Fibroblast of the conjunctiva (primary cell): ENCODE data around the gene CRADD.

Experiments used
- DNase-seq: peaks from one replicate; pipeline ENCODE4 v3.0.0-alpha.2; 2010; ENCODE audit warnings: low read depth

CRADD gene

DNA sequence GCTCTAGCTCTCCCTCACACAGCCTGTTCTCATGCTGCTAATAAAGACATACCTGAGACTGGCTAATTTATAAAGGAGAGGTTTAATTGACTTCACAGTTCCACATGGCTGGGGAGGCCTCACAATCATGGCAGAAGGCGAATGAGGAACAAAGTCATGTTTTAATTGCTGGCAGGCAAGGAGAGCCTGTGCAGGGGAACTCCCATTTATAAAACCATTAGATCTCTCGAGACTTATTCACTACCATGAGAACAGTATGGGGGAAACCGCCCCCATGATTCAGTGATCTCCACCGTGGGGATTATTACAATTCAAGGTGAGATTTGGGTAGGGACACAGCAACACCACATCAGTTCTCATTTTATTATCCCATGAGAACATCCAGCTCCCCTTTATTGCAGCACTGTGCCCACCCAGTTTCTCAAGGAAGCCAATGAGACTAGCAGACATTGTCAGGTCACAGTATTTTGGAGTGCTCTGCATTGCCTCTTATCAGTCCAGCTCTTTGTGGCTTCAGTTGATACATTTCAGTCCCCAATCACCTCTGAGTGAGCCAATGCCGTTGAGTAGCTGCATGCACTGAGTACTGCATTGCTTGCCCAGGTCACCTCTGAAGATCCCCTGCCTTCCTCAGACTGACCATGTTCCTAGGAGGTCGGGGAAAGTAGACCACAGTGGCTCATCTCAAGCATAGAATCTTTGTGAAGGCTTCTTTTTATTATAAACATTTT is 131.2 kb downstream of the CRADD start:
- DNase-seq = no peak

DNA sequence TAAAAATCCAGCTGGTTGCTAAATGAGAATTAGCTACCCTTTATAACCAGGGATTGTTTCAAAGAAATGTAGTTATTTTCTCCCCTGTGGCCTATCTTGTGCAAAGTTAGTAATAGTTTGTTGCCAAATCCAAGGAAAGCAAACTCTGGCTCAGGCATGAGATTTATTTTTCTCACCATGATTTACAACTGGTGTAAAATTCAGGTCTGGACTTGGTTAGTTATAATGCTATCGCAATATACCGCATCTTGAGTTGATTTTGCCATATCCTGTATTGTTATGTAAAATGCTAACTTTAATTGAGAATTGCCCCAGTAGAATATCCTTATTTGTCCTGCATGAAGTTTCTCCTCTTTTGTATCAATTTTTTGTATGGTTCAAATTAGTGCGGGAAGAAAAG is 135.5 kb downstream of the CRADD start:
- DNase-seq = no peak

DNA sequence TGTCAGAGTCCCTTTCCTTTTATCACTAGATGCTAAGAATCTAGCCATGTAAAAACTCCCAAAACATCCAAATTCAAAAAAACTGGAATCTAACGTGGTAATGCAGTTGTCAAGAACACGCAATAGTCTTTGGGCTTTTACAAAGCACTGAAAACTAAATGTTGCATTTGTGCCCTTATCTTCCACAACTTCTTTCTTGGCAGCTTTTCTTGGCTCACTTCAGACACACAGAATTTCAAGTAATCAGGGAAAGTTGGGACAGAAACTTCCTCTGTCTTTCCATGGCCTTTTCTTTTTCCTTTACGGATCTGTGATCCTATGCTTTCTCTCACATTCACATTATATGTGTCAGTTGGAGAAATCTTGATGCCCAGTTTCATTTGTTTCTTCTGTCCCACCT is 136.0 kb downstream of the CRADD start:
- DNase-seq = no peak

DNA sequence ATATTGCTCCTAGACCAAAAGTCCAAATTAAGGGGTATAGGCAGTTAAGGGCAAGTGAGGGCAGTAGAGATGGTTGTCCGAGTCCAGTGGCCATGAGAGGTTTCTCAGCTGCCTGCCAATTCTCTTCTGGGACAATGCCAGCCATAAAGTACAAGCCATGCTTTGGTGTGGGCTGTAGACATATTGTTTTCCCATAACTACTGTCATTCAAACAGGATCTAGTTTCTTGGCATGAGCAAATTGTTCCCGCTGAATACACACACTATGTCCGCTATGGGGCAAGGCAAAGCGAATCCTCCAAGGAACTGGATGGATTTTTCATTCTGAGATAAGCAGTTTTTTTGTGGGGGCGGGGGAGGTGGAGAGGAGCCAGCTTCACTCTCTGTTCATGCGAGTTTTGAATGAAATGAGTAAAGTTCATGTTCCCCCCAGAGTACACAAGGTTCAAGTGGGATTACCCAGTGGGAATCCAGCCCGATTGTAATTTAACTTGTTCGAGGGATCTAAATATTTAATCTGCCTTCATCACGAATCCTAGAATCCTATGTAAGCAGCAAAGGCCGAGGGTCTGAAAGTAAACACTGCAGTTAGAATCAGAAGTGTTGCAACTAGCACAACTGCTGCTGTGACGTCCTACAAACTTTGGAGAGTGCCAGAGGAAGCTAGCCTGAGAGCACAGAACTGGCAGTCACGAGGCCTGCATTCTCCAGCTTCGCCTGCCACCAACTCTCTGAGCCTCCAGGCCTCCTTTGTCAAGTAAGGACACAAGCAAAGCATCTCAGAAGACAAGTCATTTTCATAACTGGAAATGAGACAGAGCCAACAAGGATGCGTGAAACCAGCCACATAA is 137.0 kb downstream of the CRADD start:
- peak; percentile 89 for DNase-seq

DNA sequence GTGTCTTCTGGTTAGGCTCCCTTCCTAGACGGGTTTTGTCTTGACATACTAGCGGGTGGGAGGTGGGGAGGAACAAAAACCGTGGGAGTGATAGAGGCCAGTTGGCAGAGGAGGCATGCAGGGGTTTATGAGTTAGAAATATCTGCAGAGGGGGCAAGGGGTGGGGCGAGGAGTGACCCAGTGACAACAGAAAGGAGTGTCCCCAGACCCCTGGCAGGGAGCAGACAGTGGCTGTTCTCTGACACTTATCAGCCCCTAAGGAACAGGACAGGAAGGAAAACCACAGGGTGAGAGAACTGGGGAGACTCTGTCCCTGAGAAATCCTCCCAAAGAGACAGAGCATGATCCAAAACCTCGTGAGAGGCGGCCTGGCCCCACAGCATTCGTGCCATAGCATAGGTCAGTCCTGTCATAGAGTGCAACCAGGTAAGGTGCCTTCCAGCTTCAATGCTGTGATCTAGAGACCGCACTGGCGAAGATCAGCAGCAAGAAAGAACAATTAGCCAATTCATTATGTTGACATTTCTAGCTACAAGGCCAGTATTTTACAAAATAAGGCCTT is 141.4 kb downstream of the CRADD start:
- no peak for DNase-seq

DNA sequence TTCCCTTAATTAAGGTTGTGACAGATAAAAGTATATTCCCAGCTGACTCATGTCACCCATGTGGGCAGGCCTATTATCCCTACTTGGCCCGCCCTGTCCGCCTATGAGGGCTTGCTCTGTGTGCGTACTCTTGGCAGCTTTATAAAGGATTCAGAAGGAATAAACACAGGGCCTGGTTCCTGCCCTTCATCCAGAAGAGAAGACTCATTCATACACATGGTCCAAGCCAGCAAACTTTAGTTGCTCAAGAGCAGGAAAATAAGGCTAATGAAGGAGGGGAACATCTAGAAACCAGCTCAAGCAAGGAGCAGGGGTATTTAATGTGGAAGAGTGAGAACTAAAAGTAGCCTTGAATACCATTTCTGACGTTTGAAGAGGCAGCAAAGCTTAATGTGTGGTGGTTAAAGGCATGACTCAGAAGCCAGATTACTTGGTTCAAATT is 141.9 kb downstream of the CRADD start:
- DNase-seq = no peak

DNA sequence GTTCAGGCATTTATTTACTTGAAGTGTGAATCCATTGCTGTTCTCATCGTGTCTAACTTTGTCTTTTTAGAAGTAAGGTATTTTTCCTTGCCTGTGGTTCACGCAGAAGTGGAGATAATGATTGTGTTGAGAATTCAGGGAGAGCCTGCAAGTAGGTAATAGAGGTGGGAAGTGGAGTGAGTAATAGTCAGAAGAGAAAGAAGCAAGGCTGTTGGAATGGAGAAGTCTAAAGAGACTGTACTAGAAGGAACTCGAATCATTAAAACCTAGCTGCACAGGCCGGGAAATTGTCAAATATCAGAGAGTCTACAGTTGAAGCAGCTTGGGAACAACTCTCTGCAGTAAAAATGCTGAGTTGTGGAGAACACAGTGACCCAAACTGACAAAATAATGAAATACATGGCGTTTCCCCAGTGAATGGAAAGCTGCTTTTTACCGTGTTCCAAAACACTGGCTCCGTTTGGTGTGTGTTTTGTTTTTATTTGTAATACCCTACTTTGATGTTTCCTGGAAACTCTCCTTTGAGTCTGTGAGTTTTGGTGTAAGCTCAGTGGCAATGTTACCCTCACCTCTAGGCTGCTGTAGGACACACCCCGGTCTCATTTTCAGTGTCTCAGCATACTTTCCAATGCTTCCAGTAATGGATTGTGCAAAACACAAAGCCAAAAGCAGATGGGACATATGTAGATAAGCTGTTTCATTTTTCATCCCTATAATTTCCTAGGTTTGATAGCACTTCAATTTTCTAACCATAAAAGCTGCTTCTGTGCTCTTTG is 146.6 kb downstream of the CRADD start:
- no peak for DNase-seq

DNA sequence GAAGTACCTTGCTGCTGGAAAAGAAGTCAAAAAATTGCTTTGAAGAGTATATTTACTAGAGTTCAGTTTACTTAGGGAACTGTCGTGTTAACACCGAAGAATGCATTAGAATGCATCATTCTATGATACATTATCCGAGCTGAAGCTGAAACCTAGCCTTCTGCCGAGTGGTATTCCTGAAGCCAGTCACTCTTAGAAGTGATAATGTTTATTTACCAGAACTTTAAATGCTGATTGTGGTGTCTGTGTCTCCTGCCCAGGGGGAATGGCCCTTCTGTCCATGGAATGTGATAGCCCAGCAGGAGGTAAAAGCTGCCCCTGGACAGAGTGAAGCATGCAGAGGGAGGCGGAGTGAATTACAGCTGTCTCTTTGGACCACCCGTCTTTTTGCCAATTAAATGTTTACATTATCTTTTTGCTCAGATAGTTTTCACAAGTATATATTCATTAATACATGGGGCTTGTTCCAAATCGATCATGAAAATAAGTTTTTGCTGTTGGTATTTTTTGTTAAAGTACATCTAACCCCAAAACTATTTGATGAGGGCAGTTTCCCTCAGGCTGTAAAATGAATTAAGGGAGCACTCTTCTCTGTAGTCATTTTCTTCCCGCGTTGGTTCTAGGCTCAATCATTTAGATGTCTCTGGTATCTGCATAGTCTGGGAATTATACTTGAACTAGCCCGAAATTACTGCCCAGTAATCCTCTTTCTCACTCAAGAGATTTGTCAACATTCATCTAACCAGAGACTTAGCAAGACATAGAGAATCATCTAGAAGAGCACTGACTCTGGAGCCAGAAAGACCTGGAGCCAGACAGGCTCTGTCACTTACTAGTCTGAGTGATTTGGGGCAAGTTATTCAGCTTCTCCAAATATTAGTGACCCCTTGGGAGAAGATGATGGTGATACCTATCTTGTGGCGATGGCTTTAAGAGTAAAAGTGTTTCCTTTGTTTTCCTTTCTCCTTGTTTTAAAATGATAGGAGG is 147.6 kb downstream of the CRADD start:
- DNase-seq = no peak

DNA sequence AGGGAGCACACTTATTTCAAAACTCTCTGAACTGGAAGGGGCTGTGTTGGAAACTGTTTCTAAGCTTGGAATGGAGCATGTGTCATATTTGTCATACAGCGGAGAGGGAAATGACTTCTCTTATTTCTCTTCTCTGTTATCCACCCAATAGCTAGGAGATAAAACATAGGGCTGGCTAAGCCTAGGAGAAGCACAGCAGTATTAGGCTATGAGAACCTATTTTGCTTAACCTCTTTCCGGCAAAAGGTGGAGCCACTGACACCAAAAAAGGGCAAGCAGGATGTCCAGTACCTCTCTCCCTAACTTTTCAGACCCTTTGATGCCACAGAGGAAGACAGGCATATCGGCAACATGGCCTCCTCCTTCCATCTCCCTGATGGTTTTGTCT is 148.3 kb downstream of the CRADD start:
- DNase-seq = no peak

DNA sequence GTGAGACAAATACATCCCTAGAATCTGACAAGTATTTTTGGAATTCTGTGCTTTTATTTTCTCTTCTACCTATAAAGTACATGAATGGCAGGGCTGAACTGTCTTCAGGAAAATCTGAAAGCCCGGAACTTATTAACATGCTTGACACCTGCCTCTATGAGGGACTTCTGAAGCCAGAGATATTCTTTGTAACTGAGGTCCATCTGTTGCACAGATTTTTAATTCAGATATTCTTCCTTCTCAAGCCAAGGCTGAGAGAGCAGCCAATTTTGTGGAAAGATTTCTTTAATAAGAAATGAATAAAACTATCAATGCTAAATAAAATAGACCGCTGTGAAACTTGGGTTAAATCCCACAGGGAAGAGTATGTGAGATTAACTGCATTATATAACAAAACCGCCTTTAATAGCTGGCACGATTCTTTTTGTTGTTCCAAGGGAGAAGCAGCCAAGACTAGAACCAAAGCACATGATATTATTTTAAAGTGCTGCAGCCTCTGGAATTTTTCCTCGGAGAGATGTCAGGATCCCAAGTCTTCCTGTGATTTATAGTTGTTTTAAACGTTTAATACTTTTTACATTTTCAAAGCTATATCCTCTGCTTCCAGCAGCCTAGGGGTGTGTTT is 148.9 kb downstream of the CRADD start:
- no peak for DNase-seq

DNA sequence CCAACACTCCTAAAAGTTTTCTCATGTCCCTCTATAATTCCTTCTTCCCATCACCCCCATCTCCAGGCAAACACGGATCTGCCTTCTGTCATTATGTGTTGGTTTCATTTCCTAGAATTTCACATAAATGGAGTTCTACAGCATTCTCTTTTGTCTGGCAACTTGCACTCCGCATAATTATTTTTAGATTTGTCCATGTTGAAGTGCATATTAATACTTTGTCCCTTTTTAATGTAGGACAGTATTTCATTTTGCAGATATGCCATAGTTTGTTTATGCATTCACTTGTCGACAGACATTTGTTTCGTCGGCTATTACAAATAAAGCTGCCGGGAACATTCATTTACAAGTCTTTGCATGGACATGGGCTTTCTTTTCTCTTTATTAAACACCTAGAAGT is 150.0 kb downstream of the CRADD start:
- no peak for DNase-seq

DNA sequence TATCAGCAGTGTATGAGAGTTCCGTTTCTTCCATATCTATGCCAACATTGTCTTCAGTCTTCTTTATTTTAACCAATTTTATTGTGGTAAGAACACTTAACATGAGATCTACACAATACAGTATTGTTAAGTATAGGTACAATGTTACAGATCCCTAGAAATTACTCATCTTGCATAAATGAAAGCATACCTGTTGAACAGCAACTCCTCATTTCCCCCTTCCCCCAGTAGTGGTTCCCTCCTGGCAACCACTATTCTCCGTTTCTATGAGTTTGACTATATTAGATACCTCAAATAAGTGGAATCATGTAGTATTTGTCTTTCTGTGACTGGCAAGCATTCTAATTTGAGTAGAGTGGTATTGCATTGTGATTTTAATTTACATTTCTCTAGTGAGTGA is 150.5 kb downstream of the CRADD start:
- no peak for DNase-seq

DNA sequence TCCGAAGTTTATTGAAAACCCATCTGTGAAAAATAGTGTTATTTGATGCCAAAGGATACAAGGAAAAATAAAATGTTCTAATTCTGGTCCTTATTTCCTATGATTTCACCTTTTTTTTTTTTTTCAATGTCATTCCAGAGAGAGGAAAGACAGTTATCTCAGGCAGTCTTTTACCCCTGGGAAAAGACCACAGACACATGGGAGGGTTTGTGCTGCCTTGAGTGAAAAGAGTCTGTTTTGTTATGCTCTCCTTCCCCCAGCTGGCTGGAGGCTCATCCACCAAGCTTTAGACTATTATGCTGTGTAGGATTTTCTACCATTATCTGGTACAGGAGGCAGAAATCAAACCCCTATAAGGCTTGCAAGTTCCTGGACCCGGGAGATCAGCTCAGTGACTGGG is 151.8 kb downstream of the CRADD start:
- no peak for DNase-seq

DNA sequence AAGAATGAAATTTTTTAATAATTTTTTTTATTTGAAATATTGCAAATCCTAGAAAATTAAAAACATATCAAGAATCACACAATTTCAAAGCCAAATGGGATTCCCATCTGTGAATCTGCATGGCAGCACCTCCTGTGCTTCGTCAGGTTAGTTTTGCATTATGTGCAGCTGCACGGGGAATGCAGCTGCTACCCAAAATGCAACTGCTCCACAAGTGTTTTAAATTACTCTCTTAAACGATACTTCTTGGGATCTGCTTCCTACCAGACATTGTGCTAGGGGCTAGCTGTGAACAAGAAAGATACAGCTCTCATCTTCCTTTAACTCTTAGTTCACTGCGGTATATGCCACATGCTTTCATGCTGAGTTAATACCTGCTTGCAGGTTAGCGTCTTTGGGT is 154.2 kb downstream of the CRADD start:
- no peak for DNase-seq

DNA sequence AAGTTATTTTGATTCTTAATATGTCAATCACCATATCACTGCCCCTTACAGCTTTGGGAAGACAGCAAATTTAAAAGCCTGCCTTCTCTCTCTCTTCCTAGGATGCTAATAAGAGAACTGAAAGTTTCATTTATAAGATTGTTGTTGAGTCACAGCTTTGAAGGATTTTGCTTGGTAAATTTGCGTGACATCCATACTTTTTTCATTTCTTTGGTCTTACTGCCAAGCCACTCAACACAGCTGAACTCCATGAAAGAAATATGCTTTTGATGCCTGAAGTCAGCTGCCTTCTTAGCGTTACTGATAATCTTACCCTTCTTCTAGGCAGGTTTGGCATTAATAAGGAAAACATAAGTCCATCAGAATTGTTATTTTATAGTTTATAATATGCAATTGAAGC is 155.0 kb downstream of the CRADD start:
- DNase-seq = no peak

DNA sequence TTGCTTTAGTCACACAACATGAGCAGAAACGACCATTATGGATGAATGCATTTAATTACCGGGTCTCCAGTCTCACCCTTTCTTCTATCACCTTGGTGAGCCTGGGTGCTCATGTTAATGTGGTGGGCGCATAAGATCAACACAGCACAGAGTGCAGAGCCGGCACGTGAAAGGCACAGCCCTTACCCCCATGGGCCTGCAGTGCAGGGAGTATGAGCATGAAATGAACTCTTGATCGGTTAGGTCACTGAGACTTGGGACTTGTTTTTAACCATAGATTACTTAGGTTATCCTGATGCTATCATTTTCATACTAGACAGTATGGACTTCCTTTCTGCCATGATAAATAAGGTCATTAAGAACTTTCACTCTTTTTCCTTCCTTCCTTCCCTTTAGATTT is 156.8 kb downstream of the CRADD start:
- no peak for DNase-seq

DNA sequence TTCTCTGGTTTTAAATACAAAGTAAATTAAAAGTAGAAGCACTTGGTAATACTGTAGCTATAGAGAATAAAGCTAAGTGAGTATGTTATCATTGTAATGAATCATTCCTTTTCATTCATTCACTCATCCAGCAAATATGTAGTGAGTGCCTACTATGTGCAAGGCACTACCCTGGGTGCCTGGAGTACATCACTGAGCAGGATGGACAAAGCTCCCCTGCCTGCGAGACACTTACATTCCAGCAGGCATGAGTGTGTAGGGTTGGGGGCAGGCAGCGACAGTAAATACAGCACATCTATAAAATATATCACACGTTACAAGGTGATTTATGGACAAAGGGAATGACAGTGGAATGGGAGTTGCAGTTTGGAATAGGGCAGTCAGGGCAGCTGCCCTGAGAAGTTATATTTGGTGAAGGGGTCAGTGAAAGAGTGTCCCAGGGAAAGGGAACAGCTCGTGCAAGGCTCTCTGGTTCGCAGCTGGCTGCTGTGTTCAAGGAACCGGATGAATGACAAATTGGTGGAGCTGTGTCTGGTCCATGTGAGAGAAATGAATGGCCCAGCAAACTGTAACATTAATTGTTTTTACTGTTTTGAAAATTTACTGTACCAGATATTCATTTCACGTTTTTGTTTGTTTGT is 159.6 kb downstream of the CRADD start:
- no peak for DNase-seq

DNA sequence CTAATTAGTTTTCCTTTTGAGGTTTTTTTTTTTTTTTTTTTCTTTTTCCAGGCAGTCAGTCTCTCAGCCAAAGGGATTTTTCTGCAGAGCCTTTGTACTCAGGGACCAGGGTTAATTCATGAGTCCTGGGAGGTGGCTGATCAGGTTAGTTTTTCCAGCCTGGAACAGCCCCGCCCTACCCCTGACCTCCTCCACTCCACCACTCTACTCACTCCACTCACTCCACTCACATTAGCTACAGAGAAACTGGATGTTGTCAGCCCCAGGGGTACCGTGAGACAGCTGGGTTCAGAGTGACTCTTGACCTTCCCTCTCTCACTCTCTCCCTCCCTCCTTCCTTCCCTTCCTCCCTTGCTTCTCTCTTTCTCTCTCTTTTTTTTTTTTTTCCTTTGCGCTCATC is 161.0 kb downstream of the CRADD start:
- no peak for DNase-seq

DNA sequence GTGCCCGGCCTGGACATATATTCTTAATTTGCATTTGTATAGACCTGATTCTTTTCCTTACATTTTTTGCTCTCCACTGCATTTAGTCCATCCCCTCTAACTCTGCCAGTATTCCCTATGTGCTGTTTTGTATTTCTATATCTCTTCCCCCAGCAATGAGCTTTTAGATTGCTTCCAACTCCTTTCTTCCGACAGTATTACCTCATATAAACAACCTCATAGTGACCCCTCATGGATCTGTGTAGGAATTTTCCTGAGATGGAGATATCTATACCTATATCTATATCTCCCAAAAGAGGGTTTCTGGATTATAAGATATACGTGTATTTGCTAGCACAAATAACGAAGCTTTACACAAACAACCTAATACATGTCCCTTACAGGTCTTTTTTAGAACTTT is 161.9 kb downstream of the CRADD start:
- DNase-seq = no peak

DNA sequence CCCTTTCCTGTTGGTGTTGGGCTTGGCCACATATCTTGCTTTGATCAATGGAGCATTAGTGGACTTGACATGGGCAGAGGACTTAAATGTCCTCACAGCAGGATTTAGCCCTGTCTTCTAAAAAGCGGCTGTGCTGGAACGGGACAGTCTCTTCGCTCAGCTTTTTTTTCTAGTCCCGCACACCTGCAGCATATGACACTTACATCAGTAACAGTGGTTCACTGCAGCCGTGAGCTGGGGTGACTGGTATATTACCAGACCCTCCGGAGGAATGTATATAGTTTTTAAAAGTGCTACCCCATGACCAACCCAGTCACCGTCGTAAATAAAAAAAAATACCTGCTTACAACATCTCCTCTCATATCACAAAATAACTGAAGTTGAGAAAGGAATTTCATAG is 164.5 kb downstream of the CRADD start:
- no peak for DNase-seq
